UCSD-AML1 (cell line): ENCODE results near the gene PPIG.
"Not testable (repeated sequence)": the region's sequence is repeated elsewhere in the genome, so short reads cannot be mapped to it uniquely, and the experiment has no call there.

Experiments used
- DNase-seq: peaks from one replicate; lab custom pipeline; 2025; ENCODE audit not compliant: unreplicated experiment; lab: John Stamatoyannopoulos, UW

Gene PPIG

GRCh38 chr2:169662744-169663143 is 78.6 kb downstream of the PPIG start:
- no peak for DNase-seq

- no peak for DNase-seq
Measured at GRCh38 chr2:169663247-169663646, 79.1 kb downstream of the PPIG start.

- no peak for DNase-seq
Measured at GRCh38 chr2:169664600-169664977, 80.4 kb downstream of the PPIG start.

- no peak for DNase-seq
Measured at GRCh38 chr2:169664978-169665930, 81.1 kb downstream of the PPIG start.

GRCh38 chr2:169667583-169667982 is 83.4 kb downstream of the PPIG start:
- DNase-seq, result no peak

- DNase-seq, result no peak
Measured at GRCh38 chr2:169670215-169670651, 86.1 kb downstream of the PPIG start.

GRCh38 chr2:169670937-169671336 is 86.8 kb downstream of the PPIG start:
- no peak for DNase-seq

GRCh38 chr2:169672406-169672805 is 88.3 kb downstream of the PPIG start:
- peak; percentile 65 for DNase-seq

- no peak for DNase-seq
Measured at GRCh38 chr2:169673106-169673505, 89.0 kb downstream of the PPIG start.

- no peak for DNase-seq
Measured at GRCh38 chr2:169673921-169674320, 89.8 kb downstream of the PPIG start.

- DNase-seq, result no peak
Measured at GRCh38 chr2:169676357-169676756, 92.2 kb downstream of the PPIG start.

GRCh38 chr2:169676850-169677249 is 92.7 kb downstream of the PPIG start:
- no peak for DNase-seq

GRCh38 chr2:169683054-169683424 is 98.9 kb downstream of the PPIG start:
- DNase-seq, result no peak

GRCh38 chr2:169683425-169684134 is 99.4 kb downstream of the PPIG start:
- peak; percentile 10 for DNase-seq

GRCh38 chr2:169684135-169684565 is 100.0 kb downstream of the PPIG start:
- no peak for DNase-seq

GRCh38 chr2:169684712-169685111 is 100.6 kb downstream of the PPIG start:
- DNase-seq, result not testable (repeated sequence)

- not testable (repeated sequence) for DNase-seq
Measured at GRCh38 chr2:169686825-169687224, 102.7 kb downstream of the PPIG start.

- not testable (repeated sequence) for DNase-seq
Measured at GRCh38 chr2:169687943-169688342, 103.8 kb downstream of the PPIG start.

- DNase-seq, result no peak
Measured at GRCh38 chr2:169690958-169691357, 106.8 kb downstream of the PPIG start.
